Nephron (organoid): ENCODE measurements around the gene KCNIP4.

Experiments used
- H3K27ac Mint-ChIP-seq, 3 experiments: 2 replicates each; pipeline ENCODE4 v1.8.0; 2020; ENCODE audit warnings: mixed read lengths in 3 of 3, mild to moderate bottlenecking in 2 of 3, moderate library complexity in 1 of 3
- H3K27me3 Mint-ChIP-seq: 2 replicates; pipeline ENCODE4 v1.8.0; 2021; ENCODE audit warnings: low read depth, mild to moderate bottlenecking, moderate library complexity, mixed read lengths
- H3K36me3 Mint-ChIP-seq: 2 replicates; pipeline ENCODE4 v1.8.0; 2020; ENCODE audit warnings: low read depth, mixed read lengths
- H3K4me1 Mint-ChIP-seq: 2 replicates; pipeline ENCODE4 v1.8.0; 2020; ENCODE audit warnings: mixed read lengths
- H3K4me3 Mint-ChIP-seq, 3 experiments: 2 replicates each; pipeline ENCODE4 v1.8.0; 2020; ENCODE audit warnings: mild to moderate bottlenecking in 3 of 3, mixed read lengths in 3 of 3, moderate library complexity in 2 of 3
- H3K9me3 Mint-ChIP-seq: 2 replicates; pipeline ENCODE4 v1.8.0; 2020; ENCODE audit warnings: mixed read lengths
- TF ChIP-seq, protein P1 (sequence below), 3 experiments: fragments of 200-600 bp; sonication (generic); IDR thresholded peaks; one replicate each; pipeline ENCODE4 v1.5.0; 2021; ENCODE audit warnings: antibody characterized with exemption in 3 of 3; ENCODE audit not compliant: unreplicated experiment in 3 of 3

Gene KCNIP4

DNA sequence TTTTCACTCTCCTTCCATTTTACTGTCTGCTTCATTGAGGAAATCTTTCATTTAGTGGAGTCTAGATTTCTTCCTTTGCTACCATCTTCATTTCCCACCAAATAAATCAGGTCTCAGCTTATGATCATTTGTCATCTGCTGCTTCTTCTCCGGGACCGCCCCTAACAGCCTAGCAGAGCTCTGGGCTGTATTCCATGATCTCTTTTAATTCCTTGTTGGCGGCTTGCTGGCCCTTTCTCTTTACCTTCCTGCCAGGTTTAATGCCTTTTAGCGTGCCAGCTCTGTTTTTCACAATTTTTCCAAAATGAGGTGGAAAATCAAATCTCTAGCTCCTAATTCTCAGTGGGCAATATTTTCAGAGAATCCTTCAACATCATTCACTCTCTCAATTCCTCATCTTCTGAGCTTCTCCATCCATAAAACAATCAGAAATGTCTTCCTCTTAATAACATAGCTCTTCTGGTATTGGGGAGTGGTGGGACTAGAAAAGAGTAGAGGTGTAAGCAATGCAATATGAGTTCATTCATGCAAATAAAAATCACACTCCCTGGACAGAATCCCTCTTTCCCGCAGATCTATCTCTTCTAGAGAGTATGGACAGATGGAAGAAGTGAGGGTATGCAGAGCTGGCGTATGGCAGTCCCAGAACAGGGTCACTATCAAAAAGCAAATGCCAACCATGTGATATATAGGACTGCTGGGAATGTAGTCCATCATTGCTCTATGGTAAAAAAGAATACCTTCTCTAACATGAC, 491.3 kb downstream of the KCNIP4 start:
- Mint-ChIP-seq H3K4me1 (no peaks in the 10 kb centered on the region), H3K27ac (no peak overlapping the region), H3K9me3 (no peaks in the 10 kb centered on the region), H3K27me3 (peaks cover 3% of the 10 kb centered on the region), H3K36me3 (no peaks in the 10 kb centered on the region), H3K4me3 (no peak overlapping the region)
- TF ChIP-seq, protein P1, sequence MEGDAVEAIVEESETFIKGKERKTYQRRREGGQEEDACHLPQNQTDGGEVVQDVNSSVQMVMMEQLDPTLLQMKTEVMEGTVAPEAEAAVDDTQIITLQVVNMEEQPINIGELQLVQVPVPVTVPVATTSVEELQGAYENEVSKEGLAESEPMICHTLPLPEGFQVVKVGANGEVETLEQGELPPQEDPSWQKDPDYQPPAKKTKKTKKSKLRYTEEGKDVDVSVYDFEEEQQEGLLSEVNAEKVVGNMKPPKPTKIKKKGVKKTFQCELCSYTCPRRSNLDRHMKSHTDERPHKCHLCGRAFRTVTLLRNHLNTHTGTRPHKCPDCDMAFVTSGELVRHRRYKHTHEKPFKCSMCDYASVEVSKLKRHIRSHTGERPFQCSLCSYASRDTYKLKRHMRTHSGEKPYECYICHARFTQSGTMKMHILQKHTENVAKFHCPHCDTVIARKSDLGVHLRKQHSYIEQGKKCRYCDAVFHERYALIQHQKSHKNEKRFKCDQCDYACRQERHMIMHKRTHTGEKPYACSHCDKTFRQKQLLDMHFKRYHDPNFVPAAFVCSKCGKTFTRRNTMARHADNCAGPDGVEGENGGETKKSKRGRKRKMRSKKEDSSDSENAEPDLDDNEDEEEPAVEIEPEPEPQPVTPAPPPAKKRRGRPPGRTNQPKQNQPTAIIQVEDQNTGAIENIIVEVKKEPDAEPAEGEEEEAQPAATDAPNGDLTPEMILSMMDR (IDR thresholded peaks at IDR 0.05; ENCODE audit: unreplicated experiment in 3 of 3), result no peak

DNA sequence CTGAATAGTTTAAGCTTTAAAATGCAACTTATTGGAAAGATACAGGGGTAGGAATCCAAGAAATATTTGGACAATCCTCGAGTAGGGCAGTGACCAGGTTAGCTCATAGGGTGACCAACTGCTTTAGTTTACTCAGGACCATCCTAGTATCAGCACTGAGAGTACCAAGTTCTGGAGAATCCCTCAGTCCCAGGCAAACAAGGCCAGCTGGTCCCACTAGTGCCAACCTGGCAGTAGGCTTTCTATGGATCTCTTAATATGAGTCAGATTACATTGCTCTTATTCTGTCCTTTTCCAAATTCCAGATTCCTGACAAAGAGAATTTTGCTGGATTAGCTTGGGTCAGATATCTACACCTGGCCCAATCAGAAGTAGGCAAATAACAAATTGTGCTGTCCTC, 493.7 kb downstream of the KCNIP4 start:
- TF ChIP-seq, protein P1 (IDR thresholded peaks at IDR 0.05; ENCODE audit: unreplicated experiment in 3 of 3), result no peak
- peak overlapping the region in 1 of 3 experiments; percentile 68 for H3K27ac Mint-ChIP-seq
- no peaks in the 10 kb centered on the region for H3K9me3 Mint-ChIP-seq
- peaks cover 9% of the 10 kb centered on the region for H3K4me1 Mint-ChIP-seq
- no peak overlapping the region for H3K4me3 Mint-ChIP-seq
- no peaks in the 10 kb centered on the region for H3K36me3 Mint-ChIP-seq
- H3K27me3 Mint-ChIP-seq, result no peaks in the 10 kb centered on the region

- Mint-ChIP-seq H3K27ac (peak overlapping the region in 2 of 3 experiments; percentile 21 to 67), H3K36me3 (no peaks in the 10 kb centered on the region), H3K9me3 (no peaks in the 10 kb centered on the region), H3K27me3 (no peaks in the 10 kb centered on the region), H3K4me3 (no peak overlapping the region), H3K4me1 (peaks cover 9% of the 10 kb centered on the region)
- TF ChIP-seq, protein P1 (IDR thresholded peaks at IDR 0.05; ENCODE audit: unreplicated experiment in 3 of 3), result no peak
These were observed 494.4 kb downstream of the KCNIP4 start for GRCh38 chr4:21454201-21454600.

GRCh38 chr4:21452931-21453330, 495.6 kb downstream of the KCNIP4 start:
- Mint-ChIP-seq H3K4me1 (peaks cover 9% of the 10 kb centered on the region), H3K9me3 (no peaks in the 10 kb centered on the region), H3K36me3 (no peaks in the 10 kb centered on the region), H3K27me3 (no peaks in the 10 kb centered on the region), H3K4me3 (no peak overlapping the region), H3K27ac (peak overlapping the region; percentile 7 to 67 (median 56))
- TF ChIP-seq, protein P1 (IDR thresholded peaks at IDR 0.05; ENCODE audit: unreplicated experiment in 3 of 3), result no peak

GRCh38 chr4:21451032-21451431, 497.5 kb downstream of the KCNIP4 start:
- Mint-ChIP-seq H3K36me3 (no peaks in the 10 kb centered on the region), H3K27me3 (no peaks in the 10 kb centered on the region), H3K4me1 (peaks cover 9% of the 10 kb centered on the region), H3K9me3 (no peaks in the 10 kb centered on the region), H3K4me3 (no peak overlapping the region), H3K27ac (peak overlapping the region in 1 of 3 experiments; percentile 67)
- TF ChIP-seq, protein P1 (IDR thresholded peaks at IDR 0.05; ENCODE audit: unreplicated experiment in 3 of 3), result no peak

DNA sequence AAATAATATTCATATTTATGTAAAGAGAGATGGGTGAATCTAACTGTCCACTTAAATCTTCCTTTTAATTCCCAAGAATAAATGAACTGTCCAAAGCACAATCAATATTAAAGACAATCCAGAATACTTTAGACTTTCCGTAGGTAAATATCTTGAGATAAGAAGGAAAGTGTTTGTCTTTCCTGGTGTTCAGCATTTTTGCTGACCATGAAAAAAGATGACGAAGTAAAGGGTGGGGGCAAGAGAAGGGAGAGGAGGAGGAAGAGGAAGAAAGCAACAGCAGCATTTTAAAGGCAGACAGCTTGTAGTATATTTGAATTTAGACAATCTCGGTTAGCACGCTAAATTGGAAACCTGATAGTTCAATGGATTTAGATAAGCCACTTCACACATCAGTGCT, 498.2 kb downstream of the KCNIP4 start:
- no peaks in the 10 kb centered on the region for H3K9me3 Mint-ChIP-seq
- TF ChIP-seq, protein P1 (IDR thresholded peaks at IDR 0.05; ENCODE audit: unreplicated experiment in 3 of 3), result no peak
- H3K27ac Mint-ChIP-seq, result peak overlapping the region in 2 of 3 experiments; percentile 57 to 67
- H3K4me3 Mint-ChIP-seq, result no peak overlapping the region
- H3K27me3 Mint-ChIP-seq, result no peaks in the 10 kb centered on the region
- H3K36me3 Mint-ChIP-seq, result no peaks in the 10 kb centered on the region
- peaks cover 9% of the 10 kb centered on the region for H3K4me1 Mint-ChIP-seq
